ENCODE data around the gene CERCAM. TPM values are rescaled to one million over a fixed set of nuclear protein-coding genes. Genes with fewer than 3 reads are reported as not detected.

CERCAM gene
- total and polyA plus RNA-seq, 2 of the 13 experiments (the other 11 are each of a cell fraction or from before 2014, with no cell fraction given): 9.0 to 17.1 TPM

DNA sequence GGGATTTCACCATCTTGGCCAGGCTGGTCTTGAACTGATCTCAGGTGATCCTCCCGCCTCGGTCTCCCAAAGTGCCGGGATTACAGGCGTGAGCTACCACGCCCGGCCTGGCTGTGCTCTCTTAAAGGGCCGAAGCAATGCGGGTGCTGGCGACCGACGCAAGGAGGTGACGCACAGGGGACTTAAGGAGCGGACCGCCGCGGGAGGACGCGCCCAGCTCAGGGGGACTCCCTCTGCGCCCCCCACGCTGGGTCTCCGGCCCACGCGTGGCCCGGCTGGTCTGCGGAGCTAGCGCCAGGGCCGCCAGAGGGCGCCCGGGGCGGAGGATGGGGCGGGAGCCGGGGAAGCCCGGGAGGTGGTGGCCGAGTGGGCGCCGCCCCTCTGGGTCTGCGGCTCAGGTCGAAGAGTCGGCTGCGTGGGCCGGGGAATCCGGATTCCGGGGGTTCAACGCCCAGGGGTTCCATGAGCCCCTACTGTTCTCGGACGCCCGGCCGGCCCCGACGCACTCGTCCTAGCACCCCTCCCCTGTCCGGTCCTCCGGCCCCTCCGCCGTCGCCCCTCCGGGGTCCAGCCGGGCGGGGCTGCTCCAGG is 502 bp upstream of the CERCAM start (continued):
- peak; percentile 63; the same call in 1 of the 2 replicates for TF ChIP-seq HOXA3 (CRISPR knock-in tag; IDR thresholded peaks at IDR 0.05)
- TF ChIP-seq, protein P1, sequence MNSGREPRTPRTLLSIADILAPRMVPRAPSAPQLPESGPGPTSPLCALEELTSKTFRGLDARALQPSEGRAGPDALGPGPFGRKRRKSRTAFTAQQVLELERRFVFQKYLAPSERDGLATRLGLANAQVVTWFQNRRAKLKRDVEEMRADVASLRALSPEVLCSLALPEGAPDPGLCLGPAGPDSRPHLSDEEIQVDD (CRISPR knock-in tag; IDR thresholded peaks at IDR 0.05; ENCODE audit: borderline replicate concordance): no peak
- TF ChIP-seq, protein P2, sequence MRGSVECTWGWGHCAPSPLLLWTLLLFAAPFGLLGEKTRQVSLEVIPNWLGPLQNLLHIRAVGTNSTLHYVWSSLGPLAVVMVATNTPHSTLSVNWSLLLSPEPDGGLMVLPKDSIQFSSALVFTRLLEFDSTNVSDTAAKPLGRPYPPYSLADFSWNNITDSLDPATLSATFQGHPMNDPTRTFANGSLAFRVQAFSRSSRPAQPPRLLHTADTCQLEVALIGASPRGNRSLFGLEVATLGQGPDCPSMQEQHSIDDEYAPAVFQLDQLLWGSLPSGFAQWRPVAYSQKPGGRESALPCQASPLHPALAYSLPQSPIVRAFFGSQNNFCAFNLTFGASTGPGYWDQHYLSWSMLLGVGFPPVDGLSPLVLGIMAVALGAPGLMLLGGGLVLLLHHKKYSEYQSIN (CRISPR knock-in tag; IDR thresholded peaks at IDR 0.05; ENCODE audit: borderline replicate concordance): no peak
- TF ChIP-seq GTF3A (CRISPR knock-in tag; conservative IDR thresholded peaks at IDR 0.05): no peak
- TF ChIP-seq PITX1 (CRISPR knock-in tag; IDR thresholded peaks at IDR 0.05): peak; percentile 22; the same call in 1 of the 2 replicates
- no peak for TF ChIP-seq MTF1 (CRISPR knock-in tag; IDR thresholded peaks at IDR 0.05)
- TF ChIP-seq SIX4 (CRISPR knock-in tag; IDR thresholded peaks at IDR 0.05): no peak
- peak; percentile 43 for TF ChIP-seq HNRNPK (IDR thresholded peaks at IDR 0.05; ENCODE audit: low read depth, low read length, poor library complexity, severe bottlenecking)
- TF ChIP-seq NR0B2 (CRISPR knock-in tag; IDR thresholded peaks at IDR 0.05): no peak; the same call in 1 of the 2 replicates
- TF ChIP-seq HDAC1 (CRISPR knock-in tag; IDR thresholded peaks at IDR 0.05): peak; percentile 93
- TF ChIP-seq ATM (IDR thresholded peaks at IDR 0.05; ENCODE audit: borderline replicate concordance): no peak
- TF ChIP-seq, protein P3, sequence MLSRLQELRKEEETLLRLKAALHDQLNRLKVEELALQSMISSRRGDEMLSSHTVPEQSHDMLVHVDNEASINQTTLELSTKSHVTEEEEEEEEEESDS (CRISPR knock-in tag; IDR thresholded peaks at IDR 0.05; ENCODE audit: borderline replicate concordance): no peak
- TF ChIP-seq NCOA5 (CRISPR knock-in tag; IDR thresholded peaks at IDR 0.05): no peak
- no peak for TF ChIP-seq MAFF (IDR thresholded peaks at IDR 0.05; ENCODE audit: low read depth, low read length)
- TF ChIP-seq ZNF136 (CRISPR knock-in tag; IDR thresholded peaks at IDR 0.05; ENCODE audit: low read depth): no peak
- TF ChIP-seq, protein P4, sequence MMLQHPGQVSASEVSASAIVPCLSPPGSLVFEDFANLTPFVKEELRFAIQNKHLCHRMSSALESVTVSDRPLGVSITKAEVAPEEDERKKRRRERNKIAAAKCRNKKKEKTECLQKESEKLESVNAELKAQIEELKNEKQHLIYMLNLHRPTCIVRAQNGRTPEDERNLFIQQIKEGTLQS (CRISPR knock-in tag; IDR thresholded peaks at IDR 0.05): peak; percentile 21; the same call in 1 of the 2 replicates
- no peak for TF ChIP-seq ZNF761 (CRISPR knock-in tag; conservative IDR thresholded peaks at IDR 0.05)
- TF ChIP-seq AGO2 (optimal IDR thresholded peaks at IDR 0.05; ENCODE audit: low read depth, low read length): no peak
- no peak for TF ChIP-seq IRF1 (CRISPR knock-in tag; IDR thresholded peaks at IDR 0.05; ENCODE audit: low read depth)
- no peak for TF ChIP-seq SMYD3 (CRISPR knock-in tag; IDR thresholded peaks at IDR 0.05)
- no peak for TF ChIP-seq PHB2 (IDR thresholded peaks at IDR 0.05; ENCODE audit: partially characterized antibody)
- TF ChIP-seq ZNF777 (CRISPR knock-in tag; IDR thresholded peaks at IDR 0.05): peak; percentile 65
- TF ChIP-seq ZMYM3 (CRISPR knock-in tag; IDR thresholded peaks at IDR 0.05): no peak
- no peak for TF ChIP-seq ZNF235 (CRISPR knock-in tag; IDR thresholded peaks at IDR 0.05; ENCODE audit: borderline replicate concordance)
- TF ChIP-seq NAIF1 (CRISPR knock-in tag; IDR thresholded peaks at IDR 0.05; ENCODE audit: borderline replicate concordance): no peak
- TF ChIP-seq SIN3A (IDR thresholded peaks at IDR 0.05; ENCODE audit: borderline replicate concordance, low read depth, low read length): no peak

Measured in HepG2 (cell line).